HG03159 (cell line): ENCODE results near the gene MMP2.

Experiments
- ATAC-seq: cut with Tn5 transposase; IDR thresholded peaks from one replicate; pipeline ENCODE4 v1.9.1; 2021; ENCODE audit warnings: mild to moderate bottlenecking, moderate library complexity; ENCODE audit not compliant: unreplicated experiment

MMP2 gene

GRCh38 chr16:55478827-55479429, at the start of gene MMP2:
TSS of gene MMP2 (plus strand) at chr16:55479198. CDS start at chr16:55479480, 282 bp downstream.
- ATAC-seq: no peak

GRCh38 chr16:55433030-55433429, 46.0 kb upstream of the MMP2 start:
- no peak for ATAC-seq

DNA sequence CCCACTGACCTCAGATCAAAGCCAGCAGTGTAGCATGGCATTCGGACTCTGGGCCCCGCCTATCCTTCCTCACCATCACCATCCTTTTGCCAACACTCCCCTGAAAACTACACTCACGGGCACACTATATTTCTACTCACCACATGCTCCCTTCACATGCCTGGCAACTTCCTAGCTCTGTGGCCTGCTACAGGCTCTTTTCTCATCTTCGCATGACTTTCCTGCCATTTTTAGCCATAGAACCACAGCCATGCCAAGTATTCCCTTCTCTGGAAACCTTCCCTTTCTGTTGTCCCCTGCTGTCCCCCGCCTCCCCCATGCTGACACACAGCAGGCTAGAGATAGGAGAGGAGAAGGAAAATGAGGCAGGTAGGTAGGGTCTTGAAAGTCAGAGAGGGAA, 45.5 kb upstream of the MMP2 start:
- ATAC-seq: no peak

- ATAC-seq: no peak
Measured at GRCh38 chr16:55434000-55434399, 45.0 kb upstream of the MMP2 start.

DNA sequence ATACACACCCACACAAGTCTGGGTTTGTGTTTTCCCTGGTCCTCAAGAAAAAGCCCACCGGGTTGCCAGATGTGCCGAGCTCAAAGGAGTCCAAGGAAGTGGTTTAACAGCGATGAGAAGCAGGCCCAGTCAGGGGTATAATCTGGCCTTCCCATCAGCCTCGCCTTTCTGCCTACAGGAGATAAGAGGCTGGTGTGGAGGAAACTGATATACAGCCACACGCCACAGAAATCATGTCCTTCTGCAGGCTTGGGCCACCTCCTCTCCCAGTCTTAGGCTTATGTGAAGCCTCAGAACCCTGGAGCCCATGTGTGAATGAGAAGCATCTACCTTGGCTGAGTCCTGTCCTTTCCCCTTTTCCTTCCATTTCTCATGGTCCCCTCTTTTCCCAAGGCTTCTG, 43.6 kb upstream of the MMP2 start:
- no peak for ATAC-seq

DNA sequence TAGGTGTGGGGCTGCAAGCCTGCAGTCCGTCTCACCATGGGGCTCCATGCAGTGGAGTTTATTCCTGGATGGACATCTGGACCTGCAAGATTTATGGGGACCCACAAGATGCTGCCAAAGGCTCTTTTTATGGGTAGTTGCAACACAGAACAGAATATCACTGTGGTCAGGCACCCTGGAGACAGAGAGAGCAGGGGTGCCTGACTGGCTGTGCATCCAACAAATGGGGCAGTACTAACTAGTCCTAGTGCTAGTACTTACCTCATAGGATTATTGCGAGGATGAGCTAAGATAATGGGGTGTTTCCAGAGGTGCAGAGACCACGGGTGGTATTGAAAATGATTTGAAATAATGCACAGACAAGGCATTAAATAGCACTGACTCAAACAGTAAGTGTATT, 42.4 kb upstream of the MMP2 start:
- ATAC-seq: no peak

DNA sequence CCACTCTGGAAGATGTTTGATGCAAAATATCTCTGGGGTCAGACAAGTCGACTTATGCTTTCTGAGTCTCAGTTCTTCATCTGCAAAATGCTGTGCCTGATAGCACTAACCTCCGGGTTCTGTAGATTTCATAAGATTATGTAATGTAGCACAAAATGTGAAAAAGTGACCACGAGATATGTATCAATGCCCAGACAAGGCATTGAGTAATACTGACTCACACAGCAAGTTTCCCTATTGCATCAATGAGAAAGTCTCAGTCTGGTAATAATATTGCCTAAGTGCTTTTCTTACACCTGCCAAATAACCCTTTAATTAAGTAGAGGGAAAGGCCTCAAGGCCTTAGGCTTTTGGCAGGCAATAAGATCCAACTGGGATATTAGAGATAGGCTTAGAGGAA, 41.4 kb upstream of the MMP2 start:
- no peak for ATAC-seq

DNA sequence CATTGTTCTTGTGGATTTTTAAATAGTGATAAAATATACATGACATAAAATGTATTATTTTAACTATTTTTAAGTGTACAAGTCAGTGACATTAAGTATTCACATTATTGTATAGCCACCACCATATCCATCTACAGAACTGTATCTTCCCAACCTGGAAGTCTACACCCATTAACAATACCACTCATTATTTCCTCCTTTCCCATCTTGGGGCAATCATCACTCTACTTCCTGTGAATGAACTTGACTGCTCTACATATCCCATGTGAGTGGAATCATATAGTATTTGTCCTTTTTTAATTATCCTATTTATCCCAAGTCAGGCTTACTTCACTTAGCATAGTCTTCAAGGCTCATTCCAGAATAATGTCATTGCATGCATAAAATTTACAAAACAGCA, 40.7 kb upstream of the MMP2 start:
- ATAC-seq: no peak

DNA sequence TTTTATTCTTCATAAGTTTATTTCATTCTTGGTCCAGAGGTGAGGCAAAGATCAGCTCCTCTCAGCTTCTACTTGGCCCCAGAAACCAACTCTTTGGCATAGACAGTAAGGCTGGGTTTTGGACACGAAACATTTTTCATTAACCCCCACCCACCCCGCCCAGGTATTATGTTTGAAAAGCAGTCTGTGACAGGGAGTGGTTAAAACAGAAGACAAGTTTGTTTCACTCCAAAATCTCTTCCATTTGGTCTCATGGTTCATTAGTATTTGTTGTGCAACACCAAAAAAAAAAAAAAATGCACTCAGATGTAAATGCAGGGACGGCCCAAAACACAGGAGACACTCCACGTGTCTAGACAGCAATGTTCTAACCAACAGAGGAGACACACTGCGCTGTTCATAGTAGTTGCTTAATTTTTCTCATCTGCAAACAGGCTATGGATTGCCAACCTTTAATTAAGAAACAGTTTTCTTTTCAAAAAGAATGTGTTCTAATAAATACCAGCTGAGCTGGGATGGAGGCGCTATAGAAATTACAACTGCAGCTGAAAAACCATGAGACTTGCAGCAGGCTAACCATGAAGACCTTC, 39.8 kb upstream of the MMP2 start:
- ATAC-seq: no peak

DNA sequence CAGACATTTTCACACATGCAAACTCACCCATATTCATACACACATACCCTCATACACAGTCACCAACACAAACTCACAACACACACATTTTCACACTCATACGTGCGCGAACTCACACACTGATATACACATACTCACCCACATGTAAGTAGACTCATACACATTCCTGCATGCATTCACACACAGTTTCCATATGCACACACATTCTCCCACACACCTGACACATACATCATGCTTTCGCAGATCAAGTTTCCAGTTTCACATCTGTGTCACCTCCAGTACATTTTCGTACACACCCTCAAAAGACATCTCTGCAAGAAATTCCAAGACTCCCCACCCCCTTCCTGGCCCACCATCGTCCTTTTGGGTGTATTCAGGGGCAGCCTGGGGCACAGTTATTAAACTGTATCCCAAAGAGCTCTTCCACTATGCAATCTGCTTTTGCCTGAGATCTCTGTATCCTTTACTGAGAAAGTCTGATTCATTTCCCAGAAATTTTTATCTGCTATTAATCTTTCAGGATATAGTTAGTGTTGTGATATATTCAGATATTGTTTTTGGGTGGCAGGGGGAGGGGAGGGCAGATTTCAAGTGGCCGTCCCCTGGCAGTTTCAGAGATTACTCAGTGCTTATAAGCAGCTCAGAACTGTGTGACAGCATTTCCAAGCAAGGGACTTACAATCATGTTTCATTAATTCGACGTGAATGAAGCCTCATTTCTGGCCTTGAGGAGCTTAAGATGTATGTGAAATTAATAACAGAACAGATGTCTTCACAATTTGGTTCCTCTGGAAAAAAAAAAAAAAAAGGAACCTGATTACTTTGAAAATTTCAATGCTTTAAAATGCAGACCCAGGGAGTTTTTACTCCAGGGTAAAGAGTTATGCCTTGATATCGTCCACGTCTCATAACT, 35.3 kb upstream of the MMP2 start:
- ATAC-seq: no peak

GRCh38 chr16:55444754-55445485, 34.1 kb upstream of the MMP2 start:
- no peak for ATAC-seq

- no peak for ATAC-seq
Measured at GRCh38 chr16:55447231-55447630, 31.8 kb upstream of the MMP2 start.

GRCh38 chr16:55452996-55453395, 26.0 kb upstream of the MMP2 start:
- no peak for ATAC-seq

GRCh38 chr16:55453909-55454308, 25.1 kb upstream of the MMP2 start:
- ATAC-seq: no peak

GRCh38 chr16:55454861-55455260, 24.1 kb upstream of the MMP2 start:
- no peak for ATAC-seq

GRCh38 chr16:55462241-55462640, 16.8 kb upstream of the MMP2 start:
- ATAC-seq: no peak

DNA sequence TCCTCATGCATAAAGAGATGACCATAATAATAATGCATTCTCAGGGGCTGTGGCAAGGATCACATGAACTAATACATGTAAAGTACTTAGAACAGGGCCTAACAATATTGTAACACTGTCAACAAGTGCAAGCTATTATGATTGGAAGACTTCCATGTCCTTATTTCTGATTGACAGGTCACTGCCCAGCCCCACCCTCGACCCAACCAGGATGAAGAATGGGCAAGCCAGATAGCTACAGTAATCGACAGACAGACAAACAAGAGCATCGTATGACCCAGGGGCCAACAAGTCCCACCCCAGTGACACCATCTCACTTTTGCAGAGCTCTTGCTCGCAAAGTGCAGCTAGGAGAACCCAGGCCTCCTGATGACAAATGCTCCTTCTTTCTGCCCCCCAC, 14.6 kb upstream of the MMP2 start:
- no peak for ATAC-seq

GRCh38 chr16:55465077-55465896, 13.7 kb upstream of the MMP2 start:
- ATAC-seq: peak; percentile 95

GRCh38 chr16:55466209-55466608, 12.8 kb upstream of the MMP2 start:
- no peak for ATAC-seq

GRCh38 chr16:55467898-55468297, 11.1 kb upstream of the MMP2 start:
- no peak for ATAC-seq
